Measurements from ENCODE around the gene KCNG4. TPM values are rescaled to one million over a fixed set of nuclear protein-coding genes. Genes with fewer than 3 reads are reported as not detected.

KCNG4 gene
- total RNA-seq, 1 experiment from 2014 or later, result not detected

DNA sequence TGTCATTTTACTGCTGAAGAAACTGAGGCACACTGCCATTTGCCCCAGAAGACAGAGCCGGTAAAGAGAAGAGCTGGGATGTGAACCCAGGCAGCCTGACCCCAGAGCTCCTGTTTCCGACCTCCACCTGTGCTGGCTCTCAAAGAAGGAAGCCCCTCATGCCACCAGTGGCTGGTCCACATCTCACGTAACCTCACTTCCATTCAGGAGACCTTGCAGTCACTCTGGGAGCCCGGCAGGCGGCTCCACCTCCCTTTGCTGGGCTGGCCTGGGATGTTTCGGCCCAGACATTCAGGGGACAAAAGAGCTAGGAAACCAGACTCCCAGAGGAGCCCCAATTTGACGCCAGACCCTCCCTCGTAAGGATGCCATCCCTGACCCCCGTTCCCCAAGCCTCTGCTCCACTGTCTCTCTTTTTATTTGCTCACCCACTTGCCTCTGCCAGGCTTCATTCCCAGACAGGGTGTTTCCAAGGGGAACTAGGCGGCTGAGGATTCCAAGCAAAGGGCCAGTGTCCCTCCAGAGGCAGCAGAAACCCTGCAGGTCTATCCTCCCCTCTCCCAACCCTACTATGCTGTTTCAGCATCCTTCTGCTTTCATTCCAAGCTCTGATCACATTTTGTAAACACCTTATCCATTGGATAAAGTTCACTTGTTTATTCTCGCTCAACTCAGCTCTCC lies 55.8 kb downstream of the KCNG4 start:
- DNase-seq (ENCODE audit: low read depth), result no peak

DNA sequence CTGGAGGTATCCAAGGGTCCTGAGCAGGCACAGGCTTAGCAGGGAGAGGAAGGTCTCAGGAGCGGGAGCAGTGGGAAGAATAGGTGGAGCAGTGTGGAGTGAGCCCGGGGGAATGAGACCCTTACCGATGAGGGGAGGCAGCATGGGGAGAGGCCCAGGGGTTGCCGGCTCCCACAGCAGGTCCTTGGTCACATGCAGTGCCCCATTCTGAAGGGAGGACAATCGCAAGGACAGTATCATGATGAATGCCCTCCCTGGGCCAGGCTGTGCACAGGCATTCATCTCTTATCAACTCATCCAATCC lies 56.3 kb downstream of the KCNG4 start:
- DNase-seq (ENCODE audit: low read depth), result no peak

GRCh38 chr16:84182680-84183571 lies 56.9 kb downstream of the KCNG4 start:
- no peak for DNase-seq (ENCODE audit: low read depth)

- no peak for DNase-seq (ENCODE audit: low read depth)
Observed at GRCh38 chr16:84182104-84182503, 57.7 kb downstream of the KCNG4 start.

GRCh38 chr16:84181144-84181915 lies 58.5 kb downstream of the KCNG4 start:
- no peak for DNase-seq (ENCODE audit: low read depth)

DNA sequence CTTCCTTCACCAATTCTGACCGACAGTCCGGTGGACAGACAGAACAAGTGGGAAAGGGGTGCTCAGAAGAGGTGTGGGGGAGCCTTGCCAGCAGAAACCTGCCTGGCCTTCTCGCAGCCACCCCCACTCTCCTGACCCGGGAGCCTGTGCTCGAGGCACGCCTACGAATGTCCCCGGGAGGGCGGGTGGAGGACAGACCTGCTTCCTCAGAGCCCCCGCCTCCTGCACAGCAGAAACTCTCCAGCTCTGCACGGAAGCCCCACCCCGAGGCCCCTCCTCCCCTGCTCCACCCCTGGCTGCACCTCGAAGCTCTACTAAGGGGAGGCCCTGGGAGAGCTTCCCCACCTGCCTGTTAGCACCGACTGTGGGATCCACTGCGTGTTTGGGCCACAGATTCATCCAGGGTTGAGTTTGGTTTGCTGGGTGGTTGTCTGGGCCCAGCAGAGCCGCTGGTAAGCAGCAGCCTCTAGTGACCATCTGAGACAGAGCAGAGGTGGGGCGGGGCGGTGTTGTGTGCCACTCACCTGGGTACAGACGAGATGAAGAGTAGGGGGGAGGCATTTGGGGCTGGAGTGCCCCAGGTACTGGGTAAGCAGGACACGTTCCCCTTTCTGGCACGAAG lies 59.2 kb downstream of the KCNG4 start:
- DNase-seq (ENCODE audit: low read depth), result no peak

- DNase-seq (ENCODE audit: low read depth), result no peak
Observed at GRCh38 chr16:84179612-84180320, 60.0 kb downstream of the KCNG4 start.

- DNase-seq (ENCODE audit: low read depth), result no peak
Observed at GRCh38 chr16:84178892-84179611, 60.8 kb downstream of the KCNG4 start.

GRCh38 chr16:84178146-84178765 lies 61.6 kb downstream of the KCNG4 start:
- no peak for DNase-seq (ENCODE audit: low read depth)

DNA sequence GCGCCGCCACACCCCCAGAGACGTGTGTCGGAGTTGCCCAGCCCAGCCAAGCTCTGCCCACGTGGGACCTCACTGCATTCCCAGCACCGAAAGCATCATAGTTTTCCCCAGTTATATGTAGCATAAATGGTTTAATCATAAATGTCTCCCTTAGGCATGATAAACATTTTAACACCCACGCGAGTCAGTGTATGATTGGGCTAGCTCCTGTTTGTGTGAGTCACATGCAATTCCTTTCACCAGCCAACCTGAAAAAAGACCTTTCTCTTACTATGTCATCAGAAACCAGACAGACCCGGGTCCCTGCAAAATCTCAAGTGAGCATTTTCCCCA lies 62.1 kb downstream of the KCNG4 start:
- no peak for DNase-seq (ENCODE audit: low read depth)

DNA sequence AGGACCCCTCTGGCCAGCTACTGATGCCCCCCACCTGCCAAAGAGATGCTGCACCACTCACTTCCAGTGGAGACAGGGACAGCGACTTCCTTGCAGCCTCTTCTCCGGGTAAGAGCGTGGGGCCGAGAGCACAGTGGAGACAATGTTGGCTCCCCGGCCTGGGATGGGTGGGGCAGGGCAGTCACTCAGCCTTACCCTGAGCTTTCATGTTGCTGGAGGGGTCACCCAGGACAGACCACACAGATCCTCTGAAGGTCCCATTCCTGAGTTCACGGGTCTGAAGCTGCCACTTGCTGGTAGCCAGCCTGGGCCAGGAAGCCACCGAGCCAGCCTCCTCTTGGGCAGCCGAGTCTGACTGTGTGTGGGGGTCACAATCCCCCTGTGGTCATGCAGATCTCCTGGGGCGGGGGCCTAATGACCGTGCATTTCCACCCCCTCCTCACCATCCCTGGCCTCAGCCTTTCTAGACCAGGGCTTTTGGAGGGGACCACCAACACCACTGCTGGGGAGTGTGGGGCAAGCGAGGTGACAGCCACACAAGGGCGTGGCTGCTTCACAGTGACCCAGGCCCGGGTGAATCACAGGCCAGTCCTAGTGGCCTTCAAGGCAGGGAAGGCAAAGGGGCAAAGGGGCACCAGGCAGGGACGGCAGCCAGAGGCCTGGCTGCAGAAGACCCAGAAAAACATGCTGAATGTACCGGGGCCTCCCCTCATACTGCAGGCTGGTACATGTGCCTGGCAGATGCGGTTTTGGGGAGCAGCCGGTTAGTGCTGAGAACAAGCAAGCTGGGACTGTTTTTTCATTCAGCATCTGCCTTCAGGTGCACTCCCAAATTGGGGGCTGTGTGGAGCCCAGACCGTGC lies 63.4 kb downstream of the KCNG4 start:
- DNase-seq (ENCODE audit: low read depth), result no peak

GRCh38 chr16:84175350-84176081 lies 64.3 kb downstream of the KCNG4 start:
- DNase-seq (ENCODE audit: low read depth), result peak; percentile 54

GRCh38 chr16:84174396-84174795 lies 65.4 kb downstream of the KCNG4 start:
- DNase-seq (ENCODE audit: low read depth), result no peak

DNA sequence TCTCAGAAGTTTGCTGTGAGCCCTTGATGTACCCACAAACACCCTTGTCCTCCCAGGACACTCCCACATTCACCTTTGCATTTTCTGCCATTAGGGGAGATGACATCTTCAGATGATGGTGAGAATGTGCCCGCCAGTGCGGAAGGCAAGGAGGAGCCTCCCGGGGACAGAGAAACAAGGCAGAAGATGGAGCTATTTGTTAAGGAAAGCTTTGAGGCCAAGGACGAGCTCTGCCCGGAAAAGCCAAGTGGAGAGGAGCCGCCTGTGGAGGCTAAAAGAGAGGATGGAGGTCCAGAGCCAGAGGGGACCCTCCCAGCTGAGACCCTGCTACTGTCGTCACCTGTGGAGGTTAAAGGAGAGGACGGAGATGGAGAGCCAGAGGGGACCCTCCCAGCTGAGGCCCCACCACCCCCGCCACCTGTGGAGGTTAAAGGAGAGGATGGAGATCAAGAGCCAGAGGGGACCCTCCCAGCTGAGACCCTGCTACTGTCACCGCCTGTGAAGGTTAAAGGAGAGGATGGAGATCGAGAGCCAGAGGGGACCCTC lies 70.0 kb downstream of the KCNG4 start:
- DNase-seq (ENCODE audit: low read depth), result no peak

Measured in HT1080 (cell line).